Measurements from ENCODE around the gene GGNBP2. TPM values are rescaled to one million over a fixed set of nuclear protein-coding genes. Genes with fewer than 3 reads are reported as not detected.

Gene GGNBP2
- polyA plus RNA-seq, 3 donors = 22.3 to 89.5 (median 31.5) TPM

DNA sequence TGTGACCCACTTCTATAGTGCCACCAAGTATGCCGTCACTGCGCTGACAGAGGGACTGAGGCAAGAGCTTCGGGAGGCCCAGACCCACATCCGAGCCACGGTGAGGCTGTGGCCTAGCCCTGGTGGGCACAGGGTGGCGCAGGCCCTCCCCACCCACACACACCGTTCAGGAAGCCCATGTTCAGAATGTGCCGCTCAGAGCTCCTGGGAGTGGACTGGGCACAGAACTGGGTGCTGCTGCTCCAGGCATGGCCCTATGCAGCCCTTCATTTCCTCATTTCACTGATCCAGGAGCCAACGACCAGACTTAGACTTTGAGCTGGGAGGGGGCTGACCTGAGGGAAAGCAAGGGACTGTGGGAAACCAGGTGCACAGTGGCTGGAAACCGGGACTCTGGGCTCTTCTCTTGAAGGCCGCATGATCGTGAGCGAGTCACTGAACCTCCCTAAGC is 54.3 kb downstream of the GGNBP2 start:
- Mint-ChIP-seq H3K36me3 (peaks cover 1 to 3% of the 10 kb centered on the region in 2 donors), H3K4me1 (peaks cover 22% of the 10 kb centered on the region), H3K4me3 (no peak overlapping the region), H3K9me3 (no peaks in the 10 kb centered on the region), H3K27ac (no peak overlapping the region), H3K27me3 (ENCODE audit: low read depth in 3 of 3) (peaks cover 0 to 1% (median under 1%) of the 10 kb centered on the region in 3 donors)
- peaks cover 18 to 24% of the 10 kb centered on the region in 2 donors for H3K4me1 ChIP-seq (ENCODE audit: control insufficient read depth in 1 of 2, insufficient read depth in 2 of 2, low read length in 2 of 2)
- H4K20me1 ChIP-seq (ENCODE audit: insufficient read depth, low read length) = peaks cover 8% of the 10 kb centered on the region
- no peaks in the 10 kb centered on the region for H3K36me3 ChIP-seq (replicated peaks in 1 of 2; ENCODE audit: control insufficient read depth in 1 of 2, insufficient read depth in 2 of 2, low read length in 2 of 2)
- no peak for TF ChIP-seq CTCF (IDR thresholded peaks at IDR 0.05)
- no peak for DNase-seq
- H3K79me2 ChIP-seq (ENCODE audit: insufficient read depth, low read length) = peaks cover 16% of the 10 kb centered on the region
- no peak overlapping the region for H3K27ac ChIP-seq (ENCODE audit: low read depth in 1 of 2, low read length in 2 of 2)
- H3K9me3 ChIP-seq (replicated peaks in 1 of 2; ENCODE audit: control insufficient read depth in 1 of 2, insufficient read depth in 1 of 2, low read length in 2 of 2) = no peaks in the 10 kb centered on the region
- H3K4me2 ChIP-seq (replicated peaks; ENCODE audit: extremely low read depth, low read length, poor library complexity, severe bottlenecking) = no peak overlapping the region
- no peak overlapping the region for H2AFZ ChIP-seq (ENCODE audit: insufficient read depth, low read depth, low read length, poor library complexity, severe bottlenecking)
- H3K4me3 ChIP-seq (replicated peaks in 1 of 3; ENCODE audit: low read depth in 2 of 3, low read length in 3 of 3) = no peak overlapping the region
- no peak overlapping the region for H3K9ac ChIP-seq (ENCODE audit: insufficient read depth, low read length, poor library complexity, severe bottlenecking)
- intact Hi-C loops (cut with micrococcal nuclease) = no loop called here
- H3K27me3 ChIP-seq (ENCODE audit: control insufficient read depth in 2 of 2, insufficient read depth in 2 of 2, low read length in 2 of 2) = no peaks in the 10 kb centered on the region
- 95% methylated on average over 10 of the region's 13 CpGs for WGBS (ENCODE audit: insufficient coverage)

- H3K9me3 ChIP-seq (replicated peaks in 1 of 2; ENCODE audit: control insufficient read depth in 1 of 2, insufficient read depth in 1 of 2, low read length in 2 of 2) = no peaks in the 10 kb centered on the region
- no peak overlapping the region for H3K27ac ChIP-seq (ENCODE audit: low read depth in 1 of 2, low read length in 2 of 2)
- H3K27ac Mint-ChIP-seq = no peak overlapping the region
- peaks cover 0 to 1% (median 0%) of the 10 kb centered on the region in 3 donors for H3K27me3 Mint-ChIP-seq (ENCODE audit: low read depth in 3 of 3)
- H3K79me2 ChIP-seq (ENCODE audit: insufficient read depth, low read length) = peaks cover 20% of the 10 kb centered on the region
- H3K9ac ChIP-seq (ENCODE audit: insufficient read depth, low read length, poor library complexity, severe bottlenecking) = no peak overlapping the region
- DNase-seq = no peak
- no peak overlapping the region for H3K4me2 ChIP-seq (replicated peaks; ENCODE audit: extremely low read depth, low read length, poor library complexity, severe bottlenecking)
- WGBS (ENCODE audit: insufficient coverage) = 96% methylated on average over 6 of the region's 11 CpGs
- H3K36me3 Mint-ChIP-seq = peaks cover 1 to 4% of the 10 kb centered on the region in 2 donors
- no peak overlapping the region for H3K4me3 Mint-ChIP-seq
- peaks cover 28% of the 10 kb centered on the region for H3K4me1 Mint-ChIP-seq
- TF ChIP-seq CTCF (IDR thresholded peaks at IDR 0.05) = no peak
- H3K27me3 ChIP-seq (ENCODE audit: control insufficient read depth in 2 of 2, insufficient read depth in 2 of 2, low read length in 2 of 2) = no peaks in the 10 kb centered on the region
- H3K36me3 ChIP-seq (replicated peaks in 1 of 2; ENCODE audit: control insufficient read depth in 1 of 2, insufficient read depth in 2 of 2, low read length in 2 of 2) = no peaks in the 10 kb centered on the region
- no peak overlapping the region for H3K4me3 ChIP-seq (replicated peaks in 1 of 3; ENCODE audit: low read depth in 2 of 3, low read length in 3 of 3)
- intact Hi-C loops (cut with micrococcal nuclease) = loop anchor here (1.0 to 10.0 kb wide), 3 partner anchors 8 to 448 kb away; partner anchors contain the start of genes AATF (in 1 of the 2) and DHRS11 (in 1 of the 2)
- no peaks in the 10 kb centered on the region for H3K9me3 Mint-ChIP-seq
- H4K20me1 ChIP-seq (ENCODE audit: insufficient read depth, low read length) = peaks cover 8% of the 10 kb centered on the region
- H3K4me1 ChIP-seq (ENCODE audit: control insufficient read depth in 1 of 2, insufficient read depth in 2 of 2, low read length in 2 of 2) = peaks cover 18 to 24% of the 10 kb centered on the region in 2 donors
- no peak overlapping the region for H2AFZ ChIP-seq (ENCODE audit: insufficient read depth, low read depth, low read length, poor library complexity, severe bottlenecking)
Measured at GRCh38 chr17:36599546-36600250, 55.0 kb downstream of the GGNBP2 start.

Data from CD14-positive monocyte (primary cell).